ENCODE measurements around the gene GPHN. TPM values are rescaled to one million over a fixed set of nuclear protein-coding genes. Genes with fewer than 3 reads are reported as not detected.

GPHN gene
- total and polyA plus RNA-seq, 8 donors, result 15.7 to 98.7 (median 35.7) TPM

DNA sequence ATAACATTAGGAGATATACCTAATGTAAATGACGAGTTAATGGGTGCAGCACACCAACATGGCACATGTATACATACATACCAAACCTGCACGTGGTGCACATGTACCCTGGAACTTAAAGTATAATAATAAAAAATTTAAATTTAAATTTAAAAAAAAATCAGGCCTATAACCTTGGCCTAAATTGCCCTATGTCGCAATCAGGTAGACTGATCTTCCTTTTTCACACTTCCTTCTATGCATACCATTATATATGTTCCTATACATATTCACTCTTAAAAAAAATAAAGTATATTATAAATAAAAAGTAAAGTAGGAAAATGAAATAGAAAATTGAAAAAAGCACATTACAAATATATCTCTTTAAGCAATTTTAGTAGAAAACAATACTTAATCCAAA lies 563.6 kb downstream of the GPHN start:
- no peaks in the 10 kb centered on the region for H3K9me3 ChIP-seq
- TF ChIP-seq, protein P1, sequence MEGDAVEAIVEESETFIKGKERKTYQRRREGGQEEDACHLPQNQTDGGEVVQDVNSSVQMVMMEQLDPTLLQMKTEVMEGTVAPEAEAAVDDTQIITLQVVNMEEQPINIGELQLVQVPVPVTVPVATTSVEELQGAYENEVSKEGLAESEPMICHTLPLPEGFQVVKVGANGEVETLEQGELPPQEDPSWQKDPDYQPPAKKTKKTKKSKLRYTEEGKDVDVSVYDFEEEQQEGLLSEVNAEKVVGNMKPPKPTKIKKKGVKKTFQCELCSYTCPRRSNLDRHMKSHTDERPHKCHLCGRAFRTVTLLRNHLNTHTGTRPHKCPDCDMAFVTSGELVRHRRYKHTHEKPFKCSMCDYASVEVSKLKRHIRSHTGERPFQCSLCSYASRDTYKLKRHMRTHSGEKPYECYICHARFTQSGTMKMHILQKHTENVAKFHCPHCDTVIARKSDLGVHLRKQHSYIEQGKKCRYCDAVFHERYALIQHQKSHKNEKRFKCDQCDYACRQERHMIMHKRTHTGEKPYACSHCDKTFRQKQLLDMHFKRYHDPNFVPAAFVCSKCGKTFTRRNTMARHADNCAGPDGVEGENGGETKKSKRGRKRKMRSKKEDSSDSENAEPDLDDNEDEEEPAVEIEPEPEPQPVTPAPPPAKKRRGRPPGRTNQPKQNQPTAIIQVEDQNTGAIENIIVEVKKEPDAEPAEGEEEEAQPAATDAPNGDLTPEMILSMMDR (IDR thresholded peaks at IDR 0.05), result no peak
- TF ChIP-seq POLR2AphosphoS5 (IDR thresholded peaks at IDR 0.05) (no peak), POLR2A (IDR thresholded peaks at IDR 0.05) (no peak)
- peaks cover 0 to 22% (median 11%) of the 10 kb centered on the region in 4 donors for H3K4me1 ChIP-seq
- peaks cover 0 to 13% (median 2%) of the 10 kb centered on the region in 4 donors for H3K36me3 ChIP-seq
- H3K27ac ChIP-seq, result no peak overlapping the region
- H3K4me3 ChIP-seq, result no peak overlapping the region
- H3K27me3 ChIP-seq, result no peaks in the 10 kb centered on the region
- DNase-seq, result no peak
- intact Hi-C loops (cut with DNase I; ENCODE audit: low total_unique reads), result no loop called here
- 77 to 98% (median 93%) methylated on average over 3 of the region's 3 CpGs for WGBS, 5 donors

DNA sequence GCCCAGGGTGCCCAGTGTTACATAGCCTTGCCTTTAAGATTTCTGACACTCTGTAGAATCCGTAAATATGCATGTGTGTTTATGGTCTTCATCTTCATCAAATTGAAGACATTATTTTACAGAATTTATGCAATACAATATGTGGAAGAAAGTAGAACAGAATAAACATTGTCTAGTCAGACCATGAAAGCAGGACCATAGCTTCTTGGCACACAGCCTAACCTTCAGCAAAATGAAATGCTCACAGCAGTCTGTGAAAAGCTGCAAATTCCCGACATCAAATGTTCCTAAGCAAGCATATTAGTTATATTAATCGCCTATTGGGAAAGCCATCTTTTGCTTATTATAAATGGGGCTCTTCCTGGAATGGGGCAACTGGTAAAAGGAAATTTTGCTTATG lies 570.0 kb downstream of the GPHN start:
- Histone ChIP-seq H3K27ac (no peak overlapping the region), H3K4me1 (no peaks in the 10 kb centered on the region), H3K36me3 (peaks cover 0 to 6% (median 2%) of the 10 kb centered on the region in 4 donors), H3K4me3 (no peak overlapping the region), H3K9me3 (peaks cover 0 to 11% (median 3%) of the 10 kb centered on the region in 4 donors), H3K27me3 (no peaks in the 10 kb centered on the region)
- intact Hi-C loops (cut with DNase I; ENCODE audit: low total_unique reads), result no loop called here
- WGBS, 5 donors, result 66 to 93% (median 81%) methylated on average over 3 of the region's 3 CpGs
- TF ChIP-seq, protein P1 (IDR thresholded peaks at IDR 0.05), result no peak
- TF ChIP-seq POLR2A (IDR thresholded peaks at IDR 0.05) (no peak), POLR2AphosphoS5 (IDR thresholded peaks at IDR 0.05) (no peak), EP300 (IDR thresholded peaks at IDR 0.05) (no peak)
- peak in 1 of 2 donors; percentile 37 for DNase-seq

DNA sequence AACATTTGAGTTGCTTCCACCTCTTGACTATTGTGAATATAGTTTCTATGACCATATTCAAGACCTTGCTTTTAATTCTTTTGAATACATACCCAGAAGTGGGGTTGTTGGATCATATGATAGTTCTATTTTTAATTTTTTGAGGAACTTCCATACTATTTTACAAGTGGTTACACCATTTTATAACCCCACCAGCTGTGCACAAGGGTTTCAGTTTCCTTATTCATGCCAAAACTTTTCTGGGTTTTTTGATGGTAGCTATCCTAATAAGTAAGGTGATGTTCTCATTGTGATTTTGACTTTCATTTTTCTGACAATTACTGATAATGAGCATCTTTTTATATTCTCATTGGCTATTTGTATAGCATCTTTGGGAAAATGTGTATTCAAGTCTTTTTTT lies 571.9 kb downstream of the GPHN start:
- Histone ChIP-seq H3K27me3 (no peaks in the 10 kb centered on the region), H3K4me3 (no peak overlapping the region), H3K9me3 (peaks cover 0 to 11% (median 3%) of the 10 kb centered on the region in 4 donors), H3K36me3 (peaks cover 0 to 6% (median 2%) of the 10 kb centered on the region in 4 donors), H3K4me1 (no peaks in the 10 kb centered on the region), H3K27ac (no peak overlapping the region)
- intact Hi-C loops (cut with DNase I; ENCODE audit: low total_unique reads), result no loop called here
- no peak for DNase-seq
- no peak for TF ChIP-seq EP300 (IDR thresholded peaks at IDR 0.05)
- TF ChIP-seq POLR2A (IDR thresholded peaks at IDR 0.05), result no peak
- TF ChIP-seq, protein P1 (IDR thresholded peaks at IDR 0.05), result no peak
- TF ChIP-seq POLR2AphosphoS5 (IDR thresholded peaks at IDR 0.05), result no peak

DNA sequence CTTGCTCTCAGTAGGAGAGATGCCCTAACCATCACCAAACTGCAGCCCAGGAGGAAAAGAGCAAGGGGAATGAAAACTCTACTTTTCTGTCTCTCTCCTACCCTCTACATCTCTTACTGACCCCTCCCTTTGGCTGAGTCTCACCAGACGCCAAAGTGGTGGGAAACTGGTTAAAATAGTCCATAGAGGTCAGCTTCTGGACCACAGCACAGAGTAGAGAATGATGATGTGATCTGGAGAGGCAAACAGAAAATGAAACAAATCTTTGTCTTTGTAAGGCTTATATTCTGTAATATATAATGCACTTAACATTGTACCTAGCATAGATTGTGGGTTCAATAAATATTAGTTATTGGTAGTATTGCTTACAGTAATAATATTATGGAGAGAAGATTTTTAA lies 600.3 kb downstream of the GPHN start:
- no peaks in the 10 kb centered on the region for H3K4me1 ChIP-seq
- WGBS, 5 donors, result 78 to 90% (median 83%) methylated on average over 1 of the region's 1 CpG
- no peak overlapping the region for H3K27ac ChIP-seq
- no peaks in the 10 kb centered on the region for H3K27me3 ChIP-seq
- TF ChIP-seq, protein P1 (IDR thresholded peaks at IDR 0.05), result no peak
- no peak for TF ChIP-seq POLR2AphosphoS5 (IDR thresholded peaks at IDR 0.05)
- no peak for TF ChIP-seq POLR2A (IDR thresholded peaks at IDR 0.05)
- no peak for TF ChIP-seq EP300 (IDR thresholded peaks at IDR 0.05)
- DNase-seq, result no peak
- intact Hi-C loops (cut with DNase I; ENCODE audit: low total_unique reads), result no loop called here
- no peak overlapping the region for H3K4me3 ChIP-seq
- peaks cover 0 to 36% (median 15%) of the 10 kb centered on the region in 4 donors for H3K36me3 ChIP-seq
- peaks cover 0 to 28% (median 16%) of the 10 kb centered on the region in 4 donors for H3K9me3 ChIP-seq
